ENCODE measurements around the gene CCDC138.

The CCDC138 gene

GRCh38 chr2:108919571-108920373 is 133.2 kb downstream of the CCDC138 start:
- no peak for DNase-seq

GRCh38 chr2:108920686-108921085 is 134.1 kb downstream of the CCDC138 start:
- DNase-seq, result no peak

GRCh38 chr2:108921096-108922030 is 134.8 kb downstream of the CCDC138 start:
- no peak for DNase-seq

GRCh38 chr2:108922141-108922915 is 135.8 kb downstream of the CCDC138 start:
- DNase-seq, result no peak

GRCh38 chr2:108923019-108923700 is 136.6 kb downstream of the CCDC138 start:
- DNase-seq, result no peak

DNA sequence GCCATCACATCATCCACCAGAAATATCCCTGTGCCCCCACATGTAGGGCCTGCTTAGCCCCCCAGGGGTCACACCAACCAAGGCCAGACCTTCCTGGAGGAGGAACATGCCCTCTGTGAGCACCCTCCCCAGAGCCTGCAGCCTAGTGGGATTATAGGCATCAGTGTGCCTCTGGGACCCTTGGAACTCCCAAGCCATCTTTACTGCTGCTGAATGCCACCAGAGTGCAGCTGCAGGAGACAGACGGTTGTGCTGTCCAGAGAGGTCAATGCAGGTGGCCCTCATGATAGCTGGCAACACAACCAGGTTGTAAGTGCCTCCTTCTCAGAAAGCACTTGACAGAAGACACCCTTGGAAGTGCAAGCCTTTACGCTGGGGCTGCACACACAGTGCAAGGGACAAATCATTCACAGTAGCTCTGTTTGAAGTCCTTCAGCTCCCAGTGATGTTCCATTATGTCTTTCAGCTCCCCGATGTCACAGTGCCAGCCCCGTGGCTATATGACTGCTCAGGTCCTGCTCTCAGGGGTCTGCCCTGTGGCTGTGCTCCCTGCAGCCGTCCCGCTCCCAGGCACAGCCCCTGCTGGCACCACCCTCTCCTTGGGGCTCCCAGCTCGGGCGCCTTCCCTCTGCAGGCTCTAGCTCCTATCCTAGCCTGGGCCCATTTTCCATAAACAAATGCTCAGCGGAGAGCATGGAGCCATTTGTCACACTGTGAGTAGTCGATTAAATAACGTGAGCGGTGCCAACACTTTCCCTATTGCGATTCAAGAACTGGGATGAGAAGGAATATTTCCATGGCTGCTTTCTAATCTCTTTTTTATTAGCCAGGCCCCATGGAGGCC is 137.4 kb downstream of the CCDC138 start:
- no peak for DNase-seq

DNA sequence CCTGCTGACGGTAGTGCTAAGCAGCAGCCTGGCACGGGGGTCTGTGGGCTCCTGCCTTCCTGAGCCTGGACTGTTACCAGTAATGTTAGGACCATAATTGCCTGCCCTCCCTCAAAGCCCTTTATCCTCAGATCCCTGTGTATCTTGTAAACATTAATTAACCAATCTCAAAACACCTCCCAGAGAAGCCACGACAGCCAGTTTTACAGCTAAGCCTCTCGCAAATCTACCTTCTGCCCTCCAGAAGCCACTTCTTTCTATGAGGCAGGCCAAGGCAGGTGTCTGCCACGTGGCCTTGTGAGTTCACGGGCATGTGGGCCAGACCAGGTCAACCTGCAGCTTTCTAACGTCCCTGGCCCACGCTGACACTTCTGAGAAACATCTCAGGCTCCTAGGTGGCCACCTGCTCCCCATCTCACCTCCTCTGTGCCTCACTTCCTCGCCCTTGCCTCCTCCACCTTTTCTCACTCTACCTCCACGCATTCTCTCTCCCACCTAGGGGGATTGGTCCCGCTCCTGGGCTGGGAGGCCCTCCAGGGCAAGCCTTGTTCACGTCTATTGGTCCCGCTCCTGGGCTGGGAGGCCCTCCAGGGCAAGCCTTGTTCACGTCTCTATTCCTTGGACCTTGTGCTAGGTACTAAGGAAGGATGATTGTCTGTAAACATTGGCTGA is 138.1 kb downstream of the CCDC138 start:
- no peak for DNase-seq

DNA sequence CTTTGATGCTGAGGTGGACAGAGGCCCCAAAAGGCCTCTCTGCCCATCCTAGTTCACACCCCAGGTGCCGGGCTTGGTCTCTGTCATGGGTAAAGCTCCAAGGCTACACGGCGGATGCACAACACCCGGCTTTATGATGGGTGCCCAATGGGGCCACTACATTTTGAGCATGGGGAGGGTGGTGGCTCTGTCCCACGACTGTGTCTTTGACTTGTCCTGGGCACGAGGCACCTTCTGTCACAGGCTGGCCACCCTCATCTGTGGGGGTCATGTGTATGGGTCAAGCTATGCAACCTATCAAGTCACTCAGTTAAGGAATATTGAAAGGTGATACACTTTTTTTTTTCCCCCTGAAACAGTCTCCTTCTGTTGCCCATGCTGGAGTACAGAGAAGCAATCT is 138.7 kb downstream of the CCDC138 start:
- no peak for DNase-seq

- DNase-seq, result no peak
Observed at GRCh38 chr2:108925735-108926134, 139.2 kb downstream of the CCDC138 start.

Data from T-helper 9 cell (primary cell).